Measurements from ENCODE around the gene COL8A1.

The COL8A1 gene

DNA sequence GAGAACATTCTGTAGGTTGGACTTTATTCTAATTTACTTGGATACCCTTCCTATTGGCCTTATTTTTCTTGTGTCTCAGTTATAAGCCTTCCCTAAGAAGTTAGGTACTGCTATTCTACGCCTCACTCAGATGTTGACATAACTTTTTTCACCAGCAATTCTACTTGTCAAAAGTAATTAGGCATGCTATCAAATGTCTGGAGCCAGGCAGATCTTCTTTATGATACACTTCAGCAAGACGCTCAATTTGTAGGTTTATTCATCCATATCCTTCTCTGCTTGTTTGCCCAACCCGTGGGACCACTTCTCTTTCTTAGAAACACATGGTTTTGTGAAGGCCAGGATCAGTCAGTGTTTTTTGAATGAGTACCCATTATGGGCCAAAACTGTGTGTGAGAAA lies 36.2 kb upstream of the COL8A1 start:
- H3K4me3 ChIP-seq (replicated peaks; ENCODE audit: insufficient read depth, low read length): no peak overlapping the region

DNA sequence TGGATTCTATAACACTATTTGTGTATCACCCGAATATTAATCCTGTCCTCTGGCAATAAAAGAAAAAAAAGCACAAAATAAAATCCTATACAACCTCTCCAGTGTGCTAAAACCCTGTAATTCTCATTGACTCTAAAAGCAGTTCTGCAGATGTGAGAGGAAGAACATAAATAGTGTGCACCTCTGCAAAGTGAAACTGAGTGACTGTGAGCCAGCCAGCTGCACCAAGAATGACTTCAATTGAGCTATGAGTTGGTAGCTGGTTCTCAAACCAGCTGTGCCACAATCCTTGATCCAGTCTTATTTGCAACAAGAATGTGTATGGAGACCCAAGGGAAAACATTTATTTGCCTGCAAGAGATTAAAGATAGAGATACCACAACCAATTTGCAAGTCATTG lies 31.2 kb upstream of the COL8A1 start:
- Histone ChIP-seq H3K27me3 (ENCODE audit: insufficient read depth, poor library complexity, severe bottlenecking) (no peaks in the 10 kb centered on the region), H3K27ac (replicated peaks) (no peak overlapping the region), H3K4me3 (replicated peaks; ENCODE audit: insufficient read depth, low read length) (no peak overlapping the region)
- TF ChIP-seq GABPA (IDR thresholded peaks at IDR 0.05; ENCODE audit: low read depth) (no peak), POLR2AphosphoS5 (IDR thresholded peaks at IDR 0.05; ENCODE audit: low read depth) (no peak), SPI1 (IDR thresholded peaks at IDR 0.05; ENCODE audit: borderline replicate concordance, low read depth) (no peak)
- TF ChIP-seq, protein P1, sequence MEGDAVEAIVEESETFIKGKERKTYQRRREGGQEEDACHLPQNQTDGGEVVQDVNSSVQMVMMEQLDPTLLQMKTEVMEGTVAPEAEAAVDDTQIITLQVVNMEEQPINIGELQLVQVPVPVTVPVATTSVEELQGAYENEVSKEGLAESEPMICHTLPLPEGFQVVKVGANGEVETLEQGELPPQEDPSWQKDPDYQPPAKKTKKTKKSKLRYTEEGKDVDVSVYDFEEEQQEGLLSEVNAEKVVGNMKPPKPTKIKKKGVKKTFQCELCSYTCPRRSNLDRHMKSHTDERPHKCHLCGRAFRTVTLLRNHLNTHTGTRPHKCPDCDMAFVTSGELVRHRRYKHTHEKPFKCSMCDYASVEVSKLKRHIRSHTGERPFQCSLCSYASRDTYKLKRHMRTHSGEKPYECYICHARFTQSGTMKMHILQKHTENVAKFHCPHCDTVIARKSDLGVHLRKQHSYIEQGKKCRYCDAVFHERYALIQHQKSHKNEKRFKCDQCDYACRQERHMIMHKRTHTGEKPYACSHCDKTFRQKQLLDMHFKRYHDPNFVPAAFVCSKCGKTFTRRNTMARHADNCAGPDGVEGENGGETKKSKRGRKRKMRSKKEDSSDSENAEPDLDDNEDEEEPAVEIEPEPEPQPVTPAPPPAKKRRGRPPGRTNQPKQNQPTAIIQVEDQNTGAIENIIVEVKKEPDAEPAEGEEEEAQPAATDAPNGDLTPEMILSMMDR (IDR thresholded peaks at IDR 0.05; ENCODE audit: insufficient read depth, low read length): no peak
- TF ChIP-seq, protein P2, sequence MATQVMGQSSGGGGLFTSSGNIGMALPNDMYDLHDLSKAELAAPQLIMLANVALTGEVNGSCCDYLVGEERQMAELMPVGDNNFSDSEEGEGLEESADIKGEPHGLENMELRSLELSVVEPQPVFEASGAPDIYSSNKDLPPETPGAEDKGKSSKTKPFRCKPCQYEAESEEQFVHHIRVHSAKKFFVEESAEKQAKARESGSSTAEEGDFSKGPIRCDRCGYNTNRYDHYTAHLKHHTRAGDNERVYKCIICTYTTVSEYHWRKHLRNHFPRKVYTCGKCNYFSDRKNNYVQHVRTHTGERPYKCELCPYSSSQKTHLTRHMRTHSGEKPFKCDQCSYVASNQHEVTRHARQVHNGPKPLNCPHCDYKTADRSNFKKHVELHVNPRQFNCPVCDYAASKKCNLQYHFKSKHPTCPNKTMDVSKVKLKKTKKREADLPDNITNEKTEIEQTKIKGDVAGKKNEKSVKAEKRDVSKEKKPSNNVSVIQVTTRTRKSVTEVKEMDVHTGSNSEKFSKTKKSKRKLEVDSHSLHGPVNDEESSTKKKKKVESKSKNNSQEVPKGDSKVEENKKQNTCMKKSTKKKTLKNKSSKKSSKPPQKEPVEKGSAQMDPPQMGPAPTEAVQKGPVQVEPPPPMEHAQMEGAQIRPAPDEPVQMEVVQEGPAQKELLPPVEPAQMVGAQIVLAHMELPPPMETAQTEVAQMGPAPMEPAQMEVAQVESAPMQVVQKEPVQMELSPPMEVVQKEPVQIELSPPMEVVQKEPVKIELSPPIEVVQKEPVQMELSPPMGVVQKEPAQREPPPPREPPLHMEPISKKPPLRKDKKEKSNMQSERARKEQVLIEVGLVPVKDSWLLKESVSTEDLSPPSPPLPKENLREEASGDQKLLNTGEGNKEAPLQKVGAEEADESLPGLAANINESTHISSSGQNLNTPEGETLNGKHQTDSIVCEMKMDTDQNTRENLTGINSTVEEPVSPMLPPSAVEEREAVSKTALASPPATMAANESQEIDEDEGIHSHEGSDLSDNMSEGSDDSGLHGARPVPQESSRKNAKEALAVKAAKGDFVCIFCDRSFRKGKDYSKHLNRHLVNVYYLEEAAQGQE (IDR thresholded peaks at IDR 0.05; ENCODE audit: insufficient replicate concordance, low read depth): no peak
- no peak for DNase-seq (ENCODE audit: low read depth in 1 of 2, low spot score in 1 of 2)

More for the DNA sequence above, 36.2 kb upstream of the COL8A1 start:
- no peaks in the 10 kb centered on the region for H3K27me3 ChIP-seq (ENCODE audit: insufficient read depth, poor library complexity, severe bottlenecking)
- TF ChIP-seq SPI1 (IDR thresholded peaks at IDR 0.05; ENCODE audit: borderline replicate concordance, low read depth) (no peak), POLR2AphosphoS5 (IDR thresholded peaks at IDR 0.05; ENCODE audit: low read depth) (no peak), GABPA (IDR thresholded peaks at IDR 0.05; ENCODE audit: low read depth) (no peak)
- TF ChIP-seq, protein P2 (IDR thresholded peaks at IDR 0.05; ENCODE audit: insufficient replicate concordance, low read depth): no peak
- TF ChIP-seq, protein P1 (IDR thresholded peaks at IDR 0.05; ENCODE audit: insufficient read depth, low read length): no peak
- no peak overlapping the region for H3K27ac ChIP-seq (replicated peaks)
- no peak for DNase-seq (ENCODE audit: low read depth in 1 of 2, low spot score in 1 of 2)

DNA sequence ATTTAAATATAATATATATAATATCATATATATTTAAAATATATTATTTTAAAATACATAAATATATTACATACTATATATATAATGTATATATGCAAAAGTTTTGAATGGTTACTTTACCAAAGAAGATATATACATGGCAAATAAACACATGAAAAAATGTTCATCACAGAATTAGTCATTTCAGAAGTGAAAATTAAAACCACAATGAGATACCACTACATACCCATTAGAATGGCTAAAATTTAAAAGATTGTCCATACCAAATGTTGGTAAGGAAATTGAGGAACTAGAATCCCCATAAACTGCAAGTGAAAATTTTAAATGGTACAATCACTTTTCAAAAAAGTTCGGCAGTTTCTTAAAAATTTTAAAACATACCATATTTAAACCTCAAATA lies 23.6 kb upstream of the COL8A1 start:
- Histone ChIP-seq H3K4me3 (replicated peaks; ENCODE audit: insufficient read depth, low read length) (no peak overlapping the region), H3K27me3 (ENCODE audit: insufficient read depth, poor library complexity, severe bottlenecking) (no peaks in the 10 kb centered on the region), H3K27ac (replicated peaks) (no peak overlapping the region)
- no peak for DNase-seq (ENCODE audit: low read depth in 1 of 2, low spot score in 1 of 2)
- TF ChIP-seq, protein P2 (IDR thresholded peaks at IDR 0.05; ENCODE audit: insufficient replicate concordance, low read depth): no peak
- TF ChIP-seq GABPA (IDR thresholded peaks at IDR 0.05; ENCODE audit: low read depth) (no peak), SPI1 (IDR thresholded peaks at IDR 0.05; ENCODE audit: borderline replicate concordance, low read depth) (no peak), POLR2AphosphoS5 (IDR thresholded peaks at IDR 0.05; ENCODE audit: low read depth) (no peak)
- TF ChIP-seq, protein P1 (IDR thresholded peaks at IDR 0.05; ENCODE audit: insufficient read depth, low read length): no peak
